IMR-90 (cell line): ENCODE measurements around the gene RUNX1. TPM values are rescaled to one million over a fixed set of nuclear protein-coding genes. Genes with fewer than 3 reads are reported as not detected.

Experiments
- ATAC-seq: fragments of 200-7000 bp; cut with Tn5 transposase; 2 replicates; pipeline ENCODE4 v1.9.1; 2020; ENCODE audit warnings: low read depth, mild to moderate bottlenecking, moderate library complexity
- BruUV-seq: library from RNA; stranded (reverse); fragments of 400-500 nt; replicated peaks from 2 replicates; lab custom pipeline; 2021; lab: Mats Ljungman, UMichigan
- CTCF ChIA-PET: fragments of 300-600 bp; formaldehyde crosslinking; extraction: SDS; loops from one replicate; lab custom pipeline; 2021; ENCODE audit warnings: antibody characterized with exemption; lab: Yijun Ruan, JAX
- POLR2A ChIA-PET: fragments of 300-600 bp; sonication (Branson Sonifier 250); formaldehyde crosslinking; loops from one replicate; lab custom pipeline; 2022; ENCODE audit warnings: antibody characterized with exemption; ENCODE audit not compliant: unreplicated experiment; lab: Charles Lee
- DNase-seq: peaks from one replicate; pipeline ENCODE4 v3.0.0; 2013
- H2AFZ ChIP-seq: replicated peaks from 2 replicates; pipeline ENCODE3; 2013; ENCODE audit warnings: low read length, mild to moderate bottlenecking; ENCODE audit not compliant: poor library complexity
- H2AK5ac ChIP-seq: 2 replicates; pipeline ENCODE4 v1.6.1; 2013; ENCODE audit warnings: low read depth, low read length, inconsistent platforms
- H2AK9ac ChIP-seq: replicated peaks from 2 replicates; pipeline ENCODE3; 2013; ENCODE audit warnings: mild to moderate bottlenecking, low read depth, low read length, moderate library complexity; ENCODE audit not compliant: poor library complexity
- H2BK120ac ChIP-seq: 2 replicates; pipeline ENCODE4 v1.6.1; 2013; ENCODE audit warnings: low read depth, low read length, inconsistent platforms
- H2BK15ac ChIP-seq: 3 replicates; pipeline ENCODE4 v1.6.1; 2013; ENCODE audit warnings: low read depth, low read length, inconsistent platforms
- H2BK20ac ChIP-seq: 2 replicates; pipeline ENCODE4 v1.6.1; 2013; ENCODE audit warnings: low read depth, mild to moderate bottlenecking, inconsistent platforms, low read length, moderate library complexity
- H2BK5ac ChIP-seq: 2 replicates; pipeline ENCODE4 v1.6.1; 2013; ENCODE audit warnings: mild to moderate bottlenecking, low read depth, low read length, inconsistent platforms; ENCODE audit not compliant: poor library complexity, severe bottlenecking
- H3K14ac ChIP-seq: replicated peaks from 2 replicates; pipeline ENCODE4 v1.6.1; 2013; ENCODE audit warnings: low read depth, low read length, inconsistent platforms
- H3K18ac ChIP-seq: 2 replicates; pipeline ENCODE4 v1.6.1; 2013; ENCODE audit warnings: low read depth, low read length, control low read depth
- H3K23ac ChIP-seq: 2 replicates; pipeline ENCODE4 v1.6.1; 2013; ENCODE audit warnings: low read depth, low read length, inconsistent platforms
- H3K27ac ChIP-seq: 2 replicates; pipeline ENCODE4 v1.5.1; 2013; ENCODE audit warnings: mild to moderate bottlenecking, control low read depth, low read length; ENCODE audit not compliant: insufficient read depth
- H3K27me3 ChIP-seq: 2 replicates; pipeline ENCODE4 v1.6.1; 2013; ENCODE audit warnings: low read length; ENCODE audit not compliant: control insufficient read depth, insufficient read depth
- H3K36me3 ChIP-seq: 2 replicates; pipeline ENCODE4 v1.6.1; 2013; ENCODE audit warnings: low read length, mixed read lengths; ENCODE audit not compliant: control insufficient read depth, insufficient read depth
- H3K4ac ChIP-seq: 2 replicates; pipeline ENCODE4 v1.6.1; 2013; ENCODE audit warnings: low read depth, low read length, inconsistent platforms
- H3K4me1 ChIP-seq: 2 replicates; pipeline ENCODE4 v1.6.1; 2013; ENCODE audit warnings: low read length, mixed read lengths; ENCODE audit not compliant: control insufficient read depth, insufficient read depth
- H3K4me2 ChIP-seq: 2 replicates; pipeline ENCODE4 v1.6.1; 2013; ENCODE audit warnings: low read depth, mild to moderate bottlenecking, control low read depth, low read length, moderate library complexity
- H3K4me3 ChIP-seq: 2 replicates; pipeline ENCODE4 v1.5.1; 2013; ENCODE audit warnings: low read depth, mild to moderate bottlenecking, control low read depth, low read length, moderate library complexity; ENCODE audit not compliant: insufficient read depth
- H3K56ac ChIP-seq: 2 replicates; pipeline ENCODE4 v1.6.1; 2013; ENCODE audit warnings: low read length, inconsistent platforms; ENCODE audit not compliant: insufficient read depth; ENCODE audit errors: extremely low read depth
- H3K79me1 ChIP-seq, 2 experiments: 2 replicates each; pipeline ENCODE4 v1.6.1; 2013; ENCODE audit warnings: low read length in 2 of 2, inconsistent platforms in 1 of 2, low read depth in 1 of 2
- H3K9ac ChIP-seq: 2 replicates; pipeline ENCODE4 v1.6.1; 2013; ENCODE audit warnings: low read depth, low read length, control low read depth
- H3K9me1 ChIP-seq: 2 replicates; pipeline ENCODE4 v1.6.1; 2013; ENCODE audit warnings: low read length, inconsistent platforms; ENCODE audit not compliant: insufficient read depth
- H3K9me3 ChIP-seq: 2 replicates; pipeline ENCODE4 v1.6.1; 2013; ENCODE audit warnings: low read length; ENCODE audit not compliant: control insufficient read depth, insufficient read depth
- H4K20me1 ChIP-seq: 2 replicates; pipeline ENCODE4 v1.6.1; 2013; ENCODE audit warnings: low read length, inconsistent platforms; ENCODE audit not compliant: insufficient read depth
- H4K5ac ChIP-seq: 2 replicates; pipeline ENCODE4 v1.6.1; 2013; ENCODE audit warnings: mild to moderate bottlenecking, low read depth, low read length, control low read depth
- H4K8ac ChIP-seq, 2 experiments: 2 replicates each; pipeline ENCODE4 v1.6.1; 2013; ENCODE audit warnings: low read depth in 2 of 2, low read length in 2 of 2, control low read depth in 1 of 2, inconsistent platforms in 1 of 2
- H4K91ac ChIP-seq: 2 replicates; pipeline ENCODE4 v1.6.1; 2013; ENCODE audit warnings: low read depth, low read length, inconsistent platforms; ENCODE audit not compliant: insufficient read depth
- BHLHE40 ChIP-seq: fragments of 150-350 bp; IDR thresholded peaks from 2 replicates; pipeline ENCODE4 v1.6.1; 2016; ENCODE audit warnings: mild to moderate bottlenecking, low read depth, low read length
- WGBS, 2 experiments: methylation state at CpG; one replicate each; pipeline versions ENCODE4 v1.1.5 to v1.1.7; 2013; ENCODE audit warnings: missing lambda C conversion rate in 2 of 2; ENCODE audit not compliant: insufficient read length in 1 of 2; ENCODE audit errors: extremely low coverage in 2 of 2; 5-methylcytosine and 5-hydroxymethylcytosine counted together
- dilution Hi-C: fragments of 300-500 bp; cut with HindIII; formaldehyde crosslinking; loops from one replicate; pipeline ENCODE4 v1.14.3; 2018; ENCODE audit warnings: low sequenced_read_pairs; ENCODE audit not compliant: unreplicated experiment
- in situ Hi-C: fragments of 300-500 bp; cut with MboI; formaldehyde crosslinking; loops from 3 replicates; pipeline ENCODE4 v1.14.3; 2019; ENCODE audit warnings: low sequenced_read_pairs, inconsistent platforms, mixed read lengths
- intact Hi-C: fragments of 100-400 bp; cut with micrococcal nuclease; formaldehyde crosslinking; loops from 2 replicates; pipeline ENCODE4 v1.10.0; 2022
- polyA plus RNA-seq, 3 experiments: library from polyadenylated mRNA; depleted of rRNA; stranded (reverse); fragments of >200 nt; gene quantifications; 2 replicates each; pipeline ENCODE4 v1.2.3, GENCODE V29; 2012; ENCODE audit warnings: low replicate concordance in 1 of 3
- total RNA-seq: library from RNA; depleted of rRNA; stranded (reverse); fragments of >200 nt; gene quantifications from 2 replicates; pipeline ENCODE4 v1.2.3, GENCODE V29; 2012

The RUNX1 gene
- total and polyA plus RNA-seq, 2 of the 4 experiments (the other 2 are of a cell fraction) = 34.5 to 56.5 TPM

DNA sequence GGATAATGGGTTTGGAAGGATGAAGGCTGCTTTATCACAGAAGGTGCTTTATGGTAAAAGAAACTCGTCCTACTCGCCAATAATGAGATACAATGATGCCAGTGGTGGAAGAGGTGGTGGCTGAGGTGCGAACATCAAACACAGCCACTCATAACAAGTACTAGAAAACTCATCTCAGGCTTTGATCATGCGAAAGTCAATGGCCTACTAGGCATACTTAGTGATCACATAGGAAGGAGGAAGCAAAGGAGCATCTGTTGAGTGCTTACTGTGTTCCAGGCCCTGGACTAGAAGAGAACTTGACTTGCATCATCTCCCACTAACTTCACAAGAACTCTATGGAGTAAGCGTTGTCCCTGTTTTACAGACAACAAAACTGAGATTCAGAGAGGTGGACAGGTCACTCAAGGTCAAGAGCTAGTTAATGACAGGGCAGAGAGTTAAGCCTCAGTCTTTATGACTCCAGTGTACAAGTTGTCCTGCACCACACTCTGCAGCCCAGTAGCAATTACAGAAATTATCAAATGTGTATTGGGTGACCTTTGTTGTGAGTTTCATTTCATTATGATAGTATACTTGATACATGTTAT is 33.6 kb downstream of the RUNX1 start:
- H3K18ac ChIP-seq = no peak overlapping the region
- no peak overlapping the region for H4K91ac ChIP-seq
- no TSS peak for BruUV-seq
- no peak overlapping the region for H4K8ac ChIP-seq
- ChIA-PET CTCF (no interaction called here), POLR2A (no interaction called here)
- no peak overlapping the region for H2BK20ac ChIP-seq
- no peak overlapping the region for H3K4ac ChIP-seq
- H3K27me3 ChIP-seq = no peaks in the 10 kb centered on the region
- no peak overlapping the region for H2BK120ac ChIP-seq
- H4K5ac ChIP-seq = no peak overlapping the region
- H3K23ac ChIP-seq = no peak overlapping the region
- intact Hi-C loops = no loop called here
- TF ChIP-seq BHLHE40 = no peak
- DNase-seq (no peak), ATAC-seq (no peak)
- no CpG with 5 or more reads among the region's 5 CpGs for WGBS, 2 experiments
- H3K9me3 ChIP-seq = no peaks in the 10 kb centered on the region
- peaks cover 8% of the 10 kb centered on the region for H3K9me1 ChIP-seq
- no peak overlapping the region for H3K4me3 ChIP-seq
- H3K79me1 ChIP-seq = peaks cover 0 to 9% of the 10 kb centered on the region in 2 experiments; a peak in 1 of 4 replicates
- peaks cover 3% of the 10 kb centered on the region for H3K4me1 ChIP-seq
- no peak overlapping the region; the same call in 1 of the 2 replicates for H2AK5ac ChIP-seq
- dilution Hi-C loops = no loop called here
- H3K27ac ChIP-seq = no peak overlapping the region
- no peak overlapping the region for H2AFZ ChIP-seq
- no peaks in the 10 kb centered on the region for H4K20me1 ChIP-seq
- H2BK15ac ChIP-seq = no peak overlapping the region
- H2BK5ac ChIP-seq = no peak overlapping the region
- H3K4me2 ChIP-seq = no peak overlapping the region
- H3K36me3 ChIP-seq = no peaks in the 10 kb centered on the region
- H3K56ac ChIP-seq = no peak overlapping the region
- H2AK9ac ChIP-seq = no peak overlapping the region
- no peak overlapping the region for H3K9ac ChIP-seq
- in situ Hi-C loops = no loop called here
- H3K14ac ChIP-seq = no peak overlapping the region; the same call in 1 of the 2 replicates
